Psoas muscle (tissue), 8 donors: ENCODE data around the gene PRPH2. TPM values are rescaled to one million over a fixed set of nuclear protein-coding genes. Genes with fewer than 3 reads are reported as not detected.
A peak's percentile ranks its signal among the peaks of the same experiment; 100 is the strongest.

Source experiments
- ATAC-seq, 4 donors: fragments of 200-7000 bp; cut with Tn5 transposase; one replicate each; pipeline ENCODE4 v1.9.1; 2020; ENCODE audit warnings: moderate library complexity in 3 of 4, mild to moderate bottlenecking in 2 of 4
- DNase-seq, 2 donors: peaks; one replicate each; pipeline ENCODE4 v3.0.0-alpha.2; 2020
- H3K27ac ChIP-seq: fragments of 200-600 bp; one replicate; pipeline ENCODE4 v1.8.0; 2022
- H3K27me3 ChIP-seq, 3 donors: fragments of 200-600 bp in 1 of 3; one replicate each; pipeline versions ENCODE4 v1.6.1 to v1.8.0; 2013 to 2022; ENCODE audit warnings: low read length in 2 of 3, mild to moderate bottlenecking in 2 of 3, moderate library complexity in 1 of 3; ENCODE audit not compliant: insufficient read depth in 3 of 3
- H3K36me3 ChIP-seq, 2 donors: fragments of 200-600 bp in 1 of 2; one replicate each; pipeline versions ENCODE4 v1.6.1 to v1.8.0; 2013 to 2022; ENCODE audit warnings: low read depth in 1 of 2, mild to moderate bottlenecking in 1 of 2, moderate library complexity in 1 of 2; ENCODE audit not compliant: insufficient read depth in 1 of 2
- H3K4me1 ChIP-seq: fragments of 200-600 bp; one replicate; pipeline ENCODE4 v1.8.0; 2022
- H3K4me3 ChIP-seq: fragments of 200-600 bp; one replicate; pipeline ENCODE4 v1.8.0; 2022; ENCODE audit warnings: mild to moderate bottlenecking
- H3K9me3 ChIP-seq: fragments of 200-600 bp; one replicate; pipeline ENCODE4 v1.8.0; 2022
- CTCF ChIP-seq: fragments of 200-600 bp; IDR thresholded peaks from one replicate; pipeline ENCODE4 v1.8.0; 2022; ENCODE audit warnings: antibody characterized with exemption
- WGBS, 3 donors: extraction: QIAGEN DNeasy Blood & Tissue Kit; methylation state at CpG; one replicate each; pipeline versions ENCODE4 v1.1.6 to v1.1.7; 2013; 5-methylcytosine and 5-hydroxymethylcytosine counted together
- intact Hi-C, 2 donors: fragments of 100-400 bp; cut with DNase I; formaldehyde crosslinking; loops; one replicate each; pipeline versions ENCODE4 v1.11.0 to v1.14.2; 2022
- polyA plus RNA-seq, 3 donors: library from polyadenylated mRNA; stranded (reverse); fragments of 200-250 nt; gene quantifications; one replicate each; pipeline ENCODE4 v1.2.3, GENCODE V29; 2013
- total RNA-seq, 4 donors: library from RNA; stranded (reverse); fragmentation: NEBNext Ultra II Directional in 2 of 4; extraction: Animal tissue kit (Norgen Biotek cat#: 25700) in 2 of 4; gene quantifications; one replicate each; pipeline versions ENCODE4 v1.2.1 to v1.2.4, GENCODE V29; 2021 to 2023
- donor health status: healthy with polysubstance abuse.
- donor health status: DM: no; HTN: no; CAD: no; lungs with moderate emphysema.
- donor health status: Bipolar disorder and iron deficiency.
- donor health status: healthy.
- donor health status: DM: yes; HTN: yes; CAD: no.
- donor health status: DM: no; HTN: no; CAD: no.
- donor health status: DM: no; HTN: no; CAD: no.
- donor health status: DM: yes; HTN: yes; CAD: no.

The PRPH2 gene
- total and polyA plus RNA-seq, 7 donors, result 0.13 to 4.9 (median 2.8) TPM

- no peaks in the 10 kb centered on the region for H3K9me3 ChIP-seq
- WGBS, 3 donors, result 0 to 1% (median 1%) methylated on average over 29 of the region's 29 CpGs
- H3K4me1 ChIP-seq, result peaks cover 33% of the 10 kb centered on the region
- ATAC-seq (peak; percentile 56 to 67 (median 56)), DNase-seq (peak; percentile 40 to 77)
- H3K36me3 ChIP-seq, result no peaks in the 10 kb centered on the region
- H3K27me3 ChIP-seq, result no peaks in the 10 kb centered on the region
- peak overlapping the region; percentile 97 for H3K4me3 ChIP-seq
- intact Hi-C loops, result no loop called here
- peak overlapping the region; percentile 99 for H3K27ac ChIP-seq
- no peak for TF ChIP-seq CTCF
Observed at GRCh38 chr6:42745083-42745639, 22.8 kb upstream of the PRPH2 start.

- H3K36me3 ChIP-seq, result no peaks in the 10 kb centered on the region
- no peak for ATAC-seq
- 35 to 38% (median 36%) methylated on average over 21 of the region's 21 CpGs for WGBS, 3 donors
- H3K27ac ChIP-seq, result peak overlapping the region; percentile 99
- H3K4me1 ChIP-seq, result peaks cover 33% of the 10 kb centered on the region
- intact Hi-C loops, result no loop called here
- H3K4me3 ChIP-seq, result peak overlapping the region; percentile 97
- DNase-seq, result no peak
- no peaks in the 10 kb centered on the region for H3K9me3 ChIP-seq
- no peaks in the 10 kb centered on the region for H3K27me3 ChIP-seq
- TF ChIP-seq CTCF, result no peak
Observed at GRCh38 chr6:42744351-42744893, 22.0 kb upstream of the PRPH2 start.

GRCh38 chr6:42742116-42742894 lies 19.9 kb upstream of the PRPH2 start:
- H3K4me1 ChIP-seq, result peaks cover 20% of the 10 kb centered on the region
- H3K36me3 ChIP-seq, result no peaks in the 10 kb centered on the region
- peak overlapping the region; percentile 99 for H3K27ac ChIP-seq
- no peaks in the 10 kb centered on the region for H3K27me3 ChIP-seq
- WGBS, 3 donors, result 67 to 73% (median 72%) methylated on average over 5 of the region's 5 CpGs
- DNase-seq (no peak), ATAC-seq (no peak)
- H3K4me3 ChIP-seq, result no peak overlapping the region
- H3K9me3 ChIP-seq, result no peaks in the 10 kb centered on the region
- intact Hi-C loops, result no loop called here
- TF ChIP-seq CTCF, result no peak

- Histone ChIP-seq H3K9me3 (no peaks in the 10 kb centered on the region), H3K4me1 (peaks cover 20% of the 10 kb centered on the region), H3K36me3 (no peaks in the 10 kb centered on the region), H3K27ac (no peak overlapping the region), H3K4me3 (no peak overlapping the region), H3K27me3 (no peaks in the 10 kb centered on the region)
- TF ChIP-seq CTCF, result no peak
- 55 to 58% (median 57%) methylated on average over 3 of the region's 3 CpGs for WGBS, 3 donors
- ATAC-seq (no peak), DNase-seq (no peak)
- intact Hi-C loops, result no loop called here
Observed at GRCh38 chr6:42740725-42741124, 18.3 kb upstream of the PRPH2 start.
